B cell (primary cell): ENCODE results near the gene LSM10. TPM values are rescaled to one million over a fixed set of nuclear protein-coding genes. Genes with fewer than 3 reads are reported as not detected.

Experiments
- ATAC-seq: fragments of 200-7000 bp; cut with Tn5 transposase; one replicate; pipeline ENCODE4 v1.10.0; 2021; ENCODE audit warnings: low read depth, mild to moderate bottlenecking, moderate number of reproducible peaks, moderate library complexity
- CTCF ChIA-PET: fragments of 350-600 bp; sonication (Branson Sonifier 250); formaldehyde crosslinking; loops from one replicate; lab custom pipeline; 2021; ENCODE audit warnings: antibody characterized with exemption, inconsistent platforms; lab: Charles Lee
- POLR2A ChIA-PET: fragments of 350-600 bp; sonication (Branson Sonifier 250); formaldehyde crosslinking; loops from one replicate; lab custom pipeline; 2021; ENCODE audit warnings: antibody characterized with exemption; lab: Charles Lee
- DNase-seq: peaks from one replicate; pipeline ENCODE4 v3.0.0; 2013
- H2AFZ ChIP-seq: 2 replicates; pipeline ENCODE4 v1.6.1; 2012; ENCODE audit warnings: mild to moderate bottlenecking, low read depth, low read length; ENCODE audit not compliant: insufficient read depth, poor library complexity, severe bottlenecking
- H3K27ac ChIP-seq, 2 donors: 1 replicate in 1 of 2; 2 replicates in 1 of 2; pipeline ENCODE4 v1.5.1; 2012 to 2013; ENCODE audit warnings: low read length in 2 of 2, mild to moderate bottlenecking in 2 of 2, moderate library complexity in 1 of 2
- H3K27me3 ChIP-seq, 4 experiments: fragments of 200-600 bp in 1 of 4; sonication (generic) in 1 of 4; replicated peaks in 1 of 4; 1 replicate in 2 of 4; 2 replicates in 2 of 4; pipeline versions ENCODE4 v1.6.1 to v1.7.0; 2013 to 2016; ENCODE audit warnings: low read length in 3 of 4, mild to moderate bottlenecking in 2 of 4, mixed read lengths in 1 of 4, moderate library complexity in 1 of 4; ENCODE audit not compliant: insufficient read depth in 4 of 4, control insufficient read depth in 3 of 4; ENCODE audit errors: control extremely low read depth in 1 of 4
- H3K36me3 ChIP-seq, 2 experiments: replicated peaks in 1 of 2; 1 replicate in 1 of 2; 2 replicates in 1 of 2; pipeline versions ENCODE4 v1.6.1 to v1.7.1; 2013; ENCODE audit warnings: low read length in 1 of 2; ENCODE audit not compliant: insufficient read depth in 2 of 2, control insufficient read depth in 1 of 2; ENCODE audit errors: control extremely low read depth in 1 of 2, extremely low read depth in 1 of 2
- H3K4me1 ChIP-seq, 2 donors: fragments of 200-600 bp in 1 of 2; sonication (generic) in 1 of 2; 1 replicate in 1 of 2; 2 replicates in 1 of 2; pipeline versions ENCODE4 v1.5.1 to v1.6.1; 2013 to 2017; ENCODE audit warnings: low read length in 2 of 2; ENCODE audit not compliant: control insufficient read depth in 2 of 2, insufficient read depth in 2 of 2
- H3K4me2 ChIP-seq: replicated peaks from 2 replicates; pipeline ENCODE3; 2012; ENCODE audit warnings: mild to moderate bottlenecking, low read depth, low read length; ENCODE audit not compliant: poor library complexity, severe bottlenecking
- H3K4me3 ChIP-seq, 5 experiments: fragments of 200-600 bp in 1 of 5; sonication (generic) in 1 of 5; 1 replicate in 3 of 5; 2 replicates in 2 of 5; pipeline versions ENCODE4 v1.5.1 to v1.7.0; 2011 to 2016; ENCODE audit warnings: low read length in 4 of 5, mild to moderate bottlenecking in 4 of 5, low read depth in 2 of 5, control low read depth in 1 of 5, moderate library complexity in 1 of 5; ENCODE audit not compliant: insufficient read depth in 1 of 5; ENCODE audit errors: control extremely low read depth in 1 of 5, extremely low read depth in 1 of 5
- H3K79me2 ChIP-seq: fragments of 200-600 bp; sonication (generic); one replicate; pipeline ENCODE4 v1.6.0; 2016; ENCODE audit warnings: low read length; ENCODE audit not compliant: control insufficient read depth, insufficient read depth
- H3K9ac ChIP-seq: fragments of 200-600 bp; sonication (generic); 2 replicates; pipeline ENCODE4 v1.6.1; 2017; ENCODE audit warnings: mild to moderate bottlenecking, low read length, moderate library complexity
- H3K9me3 ChIP-seq, 3 donors: one replicate each; pipeline versions ENCODE4 v1.6.1 to v1.7.1; 2013; ENCODE audit warnings: low read length in 2 of 3; ENCODE audit not compliant: control insufficient read depth in 2 of 3, insufficient read depth in 1 of 3; ENCODE audit errors: control extremely low read depth in 1 of 3
- H4K20me1 ChIP-seq: 2 replicates; pipeline ENCODE4 v1.6.0; 2012; ENCODE audit warnings: mild to moderate bottlenecking, low read length; ENCODE audit not compliant: insufficient read depth, control insufficient read depth, poor library complexity, severe bottlenecking
- H3K27ac Mint-ChIP-seq: one replicate; pipeline ENCODE4 v1.8.0; 2021; ENCODE audit warnings: mixed read lengths
- H3K27me3 Mint-ChIP-seq: one replicate; pipeline ENCODE4 v1.8.0; 2021; ENCODE audit warnings: mixed read lengths
- H3K4me1 Mint-ChIP-seq: one replicate; pipeline ENCODE4 v1.8.0; 2021; ENCODE audit warnings: mixed read lengths
- H3K4me3 Mint-ChIP-seq: one replicate; pipeline ENCODE4 v1.8.0; 2021; ENCODE audit warnings: mixed read lengths
- H3K9me3 Mint-ChIP-seq: one replicate; pipeline ENCODE4 v1.8.0; 2022; ENCODE audit warnings: mixed read lengths; ENCODE audit not compliant: insufficient read depth
- EZH2 ChIP-seq: IDR thresholded peaks from 2 replicates; pipeline ENCODE4 v1.6.1; 2012; ENCODE audit warnings: borderline replicate concordance, low read depth, mild to moderate bottlenecking, moderate library complexity, low read length; ENCODE audit not compliant: insufficient read depth, poor library complexity, severe bottlenecking
- WGBS: methylation state at CpG from one replicate; pipeline ENCODE4 v1.1.5; 2013; ENCODE audit warnings: missing lambda C conversion rate; ENCODE audit not compliant: insufficient coverage; 5-methylcytosine and 5-hydroxymethylcytosine counted together
- intact Hi-C: fragments of 100-400 bp; cut with micrococcal nuclease; formaldehyde crosslinking; loops from one replicate; pipeline ENCODE4 v1.10.0; 2022
- polyA plus RNA-seq: library from polyadenylated mRNA; depleted of rRNA; stranded (reverse); fragments of >200 nt; gene quantifications from 2 replicates; pipeline ENCODE4 v1.2.3, GENCODE V29; 2012
- total RNA-seq, 2 donors: library from RNA; stranded (reverse); fragments of 120-200 nt in 1 of 2; gene quantifications; 1 replicate in 1 of 2; 2 replicates in 1 of 2; pipeline versions ENCODE4 v1.2.3 to v1.2.4, GENCODE V29; 2013 to 2022
- TF ChIP-seq, protein P1 (sequence below): fragments of 200-600 bp; IDR thresholded peaks from one replicate; pipeline ENCODE4 v1.8.0; 2022; ENCODE audit warnings: antibody characterized with exemption, mild to moderate bottlenecking

The LSM10 gene
- total and polyA plus RNA-seq, 2 donors (not counting 1 experiment from before 2014, with no cell fraction given) = 73.5 to 136 TPM

DNA sequence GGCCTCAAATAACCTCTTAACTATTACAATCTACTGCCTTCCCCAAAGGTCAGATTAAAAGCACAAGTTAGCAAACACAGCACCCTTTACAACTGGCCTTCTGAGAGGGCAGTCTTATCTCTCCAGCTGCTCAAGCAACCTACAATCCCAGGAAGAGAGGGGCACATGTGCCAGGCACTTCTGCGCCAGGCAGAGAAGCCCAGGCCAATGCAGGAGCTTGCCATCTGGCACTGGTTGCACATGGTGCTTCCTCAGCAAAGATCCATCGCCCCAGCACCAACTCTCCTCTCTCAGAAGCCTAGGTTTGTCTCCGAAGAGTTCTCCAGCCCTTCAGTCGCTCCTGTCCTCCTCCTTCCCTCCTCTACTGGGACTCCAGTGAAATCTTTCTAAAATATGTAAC is 14.5 kb downstream of the LSM10 start:
- Mint-ChIP-seq H3K9me3 (no peaks in the 10 kb centered on the region), H3K4me1 (peaks cover 76% of the 10 kb centered on the region), H3K27me3 (no peaks in the 10 kb centered on the region), H3K4me3 (no peak overlapping the region), H3K27ac (no peak overlapping the region)
- Histone ChIP-seq H3K36me3 (peaks cover 0 to 13% of the 10 kb centered on the region in 2 experiments), H3K79me2 (peaks cover 91% of the 10 kb centered on the region), H3K4me3 (no peak overlapping the region), H3K9ac (no peak overlapping the region), H2AFZ (no peak overlapping the region), H3K4me2 (peak overlapping the region; percentile 29), H3K27me3 (no peaks in the 10 kb centered on the region), H3K27ac (peak overlapping the region in 1 of 2 donors; percentile 13), H3K4me1 (peaks cover 54 to 70% of the 10 kb centered on the region in 2 donors), H3K9me3 (no peaks in the 10 kb centered on the region), H4K20me1 (peaks cover 57% of the 10 kb centered on the region)
- DNase-seq (no peak), ATAC-seq (no peak)
- TF ChIP-seq, protein P1, sequence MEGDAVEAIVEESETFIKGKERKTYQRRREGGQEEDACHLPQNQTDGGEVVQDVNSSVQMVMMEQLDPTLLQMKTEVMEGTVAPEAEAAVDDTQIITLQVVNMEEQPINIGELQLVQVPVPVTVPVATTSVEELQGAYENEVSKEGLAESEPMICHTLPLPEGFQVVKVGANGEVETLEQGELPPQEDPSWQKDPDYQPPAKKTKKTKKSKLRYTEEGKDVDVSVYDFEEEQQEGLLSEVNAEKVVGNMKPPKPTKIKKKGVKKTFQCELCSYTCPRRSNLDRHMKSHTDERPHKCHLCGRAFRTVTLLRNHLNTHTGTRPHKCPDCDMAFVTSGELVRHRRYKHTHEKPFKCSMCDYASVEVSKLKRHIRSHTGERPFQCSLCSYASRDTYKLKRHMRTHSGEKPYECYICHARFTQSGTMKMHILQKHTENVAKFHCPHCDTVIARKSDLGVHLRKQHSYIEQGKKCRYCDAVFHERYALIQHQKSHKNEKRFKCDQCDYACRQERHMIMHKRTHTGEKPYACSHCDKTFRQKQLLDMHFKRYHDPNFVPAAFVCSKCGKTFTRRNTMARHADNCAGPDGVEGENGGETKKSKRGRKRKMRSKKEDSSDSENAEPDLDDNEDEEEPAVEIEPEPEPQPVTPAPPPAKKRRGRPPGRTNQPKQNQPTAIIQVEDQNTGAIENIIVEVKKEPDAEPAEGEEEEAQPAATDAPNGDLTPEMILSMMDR = no peak
- TF ChIP-seq EZH2 = no peak
- POLR2A ChIA-PET = interaction anchor here (1.1 to 1.3 kb wide), 2 partner anchors 17 to 22 kb away, joined by 3 read pairs; no protein-coding TSS in a partner anchor
- CTCF ChIA-PET = interaction anchor here (0.9 to 4.2 kb wide), 4 partner anchors 16 to 97 kb away, joined by 3 to 30 read pairs (median 3); no protein-coding TSS in a partner anchor
- 98% methylated on average over 4 of the region's 4 CpGs for WGBS
- intact Hi-C loops = no loop called here

DNA sequence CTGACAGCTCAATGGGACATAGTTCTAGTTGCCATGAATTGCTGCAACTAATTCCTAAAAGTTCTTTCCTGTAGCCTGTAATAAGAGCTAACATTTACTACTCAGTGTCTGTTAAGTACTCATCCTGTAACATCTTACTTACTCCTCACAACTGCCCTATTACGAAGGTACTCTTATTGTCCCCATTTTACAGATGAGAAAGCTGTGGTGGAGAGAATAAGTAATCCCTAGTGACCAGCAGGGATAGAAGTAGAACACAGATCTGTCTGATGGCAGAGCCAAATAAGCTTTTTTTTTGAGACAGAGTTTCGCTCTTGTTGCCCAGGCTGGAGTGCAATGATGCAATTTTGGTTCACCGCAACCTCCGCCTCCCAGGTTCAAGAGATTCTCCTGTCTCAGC is 15.0 kb downstream of the LSM10 start:
- ATAC-seq = no peak
- H3K9ac ChIP-seq = no peak overlapping the region
- no peak for TF ChIP-seq EZH2
- TF ChIP-seq, protein P1 = no peak
- Mint-ChIP-seq H3K4me1 (peaks cover 78% of the 10 kb centered on the region), H3K4me3 (peak overlapping the region; percentile 7), H3K27ac (peak overlapping the region; percentile 46), H3K9me3 (no peaks in the 10 kb centered on the region), H3K27me3 (no peaks in the 10 kb centered on the region)
- no peaks in the 10 kb centered on the region for H3K9me3 ChIP-seq
- H3K4me1 ChIP-seq = peaks cover 54 to 70% of the 10 kb centered on the region in 2 donors
- no peak for DNase-seq
- intact Hi-C loops = no loop called here
- no peaks in the 10 kb centered on the region for H3K27me3 ChIP-seq
- H3K4me3 ChIP-seq = no peak overlapping the region
- 100% methylated on average over 3 of the region's 4 CpGs for WGBS
- peaks cover 0 to 13% of the 10 kb centered on the region in 2 experiments for H3K36me3 ChIP-seq
- CTCF ChIA-PET = interaction anchor here (0.9 to 4.2 kb wide), 6 partner anchors 15 to 97 kb away, joined by 3 to 30 read pairs (median 3); no protein-coding TSS in a partner anchor
- POLR2A ChIA-PET = interaction anchor here (1.1 kb wide), 1 partner anchor 16 kb away, joined by 3 read pairs; no protein-coding TSS in a partner anchor
- H4K20me1 ChIP-seq = peaks cover 57% of the 10 kb centered on the region
- no peak overlapping the region for H2AFZ ChIP-seq
- H3K4me2 ChIP-seq = no peak overlapping the region
- H3K79me2 ChIP-seq = peaks cover 91% of the 10 kb centered on the region
- peak overlapping the region in 1 of 2 donors; percentile 14 for H3K27ac ChIP-seq
